ENCODE measurements around the gene PTPN12.

- TF ChIP-seq EP300 (IDR thresholded peaks at IDR 0.05) (no peak), POLR2A (IDR thresholded peaks at IDR 0.05) (no peak), CTCF (IDR thresholded peaks at IDR 0.05) (no peak)
These were observed 128.1 kb downstream of the PTPN12 start for GRCh38 chr7:77665161-77665560.

All from stomach (tissue), 4 donors.